ENCODE results near the gene LIPE.

DNA sequence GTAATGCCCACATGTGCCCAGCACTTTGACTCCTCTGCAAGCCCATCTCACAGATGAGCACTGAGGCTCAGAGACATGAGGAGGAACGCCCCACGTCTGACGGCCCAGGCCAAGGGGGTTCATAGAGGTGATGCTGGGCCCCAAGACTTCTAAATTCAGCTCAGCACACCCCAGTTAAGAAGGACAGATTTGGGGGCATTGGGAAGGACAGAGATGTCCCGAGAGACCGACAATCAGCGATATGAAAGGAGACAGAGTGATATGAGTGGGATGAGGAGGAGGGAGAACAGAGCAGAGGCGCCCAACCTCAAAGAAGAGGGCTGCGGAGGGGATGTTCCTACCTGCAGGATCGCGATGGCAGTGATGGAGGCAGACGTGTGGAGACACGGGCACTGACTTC is 37.3 kb downstream of the LIPE start, which contains the start of gene CNFN:
- TF ChIP-seq CTCF (IDR thresholded peaks at IDR 0.05) = no peak
- TF ChIP-seq POLR2A (IDR thresholded peaks at IDR 0.05) = no peak

All from thyroid gland (tissue), 4 donors.